Transverse colon (tissue), 4 donors: ENCODE results near the gene ARMC2. TPM values are rescaled to one million over a fixed set of nuclear protein-coding genes. Genes with fewer than 3 reads are reported as not detected.

Experiments used
- DNase-seq: peaks from one replicate; pipeline ENCODE4 v3.0.0-alpha.2; 2019
- H3K27ac ChIP-seq, 4 donors: fragments of 200-600 bp; sonication (generic); 2 replicates each; pipeline ENCODE4 v1.5.1; 2016 to 2018; ENCODE audit warnings: inconsistent platforms in 4 of 4
- H3K27me3 ChIP-seq: fragments of 200-600 bp; sonication (generic); 2 replicates; pipeline ENCODE4 v1.5.1; 2017; ENCODE audit warnings: inconsistent platforms
- H3K36me3 ChIP-seq, 4 donors: fragments of 200-600 bp; sonication (generic); 2 replicates each; pipeline ENCODE4 v1.5.1; 2017 to 2019; ENCODE audit warnings: inconsistent platforms in 4 of 4
- H3K4me1 ChIP-seq, 4 donors: fragments of 200-600 bp; sonication (generic); 2 replicates each; pipeline ENCODE4 v1.5.1; 2017 to 2020; ENCODE audit warnings: inconsistent platforms in 4 of 4
- H3K4me3 ChIP-seq, 4 donors: fragments of 200-600 bp; sonication (generic); 1 replicate in 1 of 4; 2 replicates in 3 of 4; pipeline versions ENCODE4 v1.5.1 to v1.6.1; 2017 to 2019; ENCODE audit warnings: inconsistent platforms in 4 of 4
- H3K9me3 ChIP-seq, 2 donors: fragments of 200-600 bp; sonication (generic); 2 replicates each; pipeline ENCODE4 v1.5.1; 2017 to 2019; ENCODE audit warnings: inconsistent platforms in 2 of 2
- CTCF ChIP-seq, 5 experiments: fragments of 200-600 bp in 3 of 5; fragments of 450-650 bp in 2 of 5; sonication (generic) in 3 of 5; IDR thresholded peaks; 1 replicate in 2 of 5; 2 replicates in 3 of 5; pipeline ENCODE4 v1.5.1; 2016 to 2017; ENCODE audit warnings: antibody characterized with exemption in 5 of 5, inconsistent platforms in 3 of 5, mild to moderate bottlenecking in 2 of 5, moderate library complexity in 1 of 5
- EP300 ChIP-seq: sonication (generic); formaldehyde crosslinking; IDR thresholded peaks from one replicate; pipeline ENCODE4 v1.6.1; 2017; ENCODE audit warnings: antibody characterized with exemption, low read depth
- POLR2A ChIP-seq: fragments of 450-650 bp; IDR thresholded peaks from one replicate; pipeline ENCODE4 v1.6.1; 2016; ENCODE audit warnings: antibody characterized with exemption, mild to moderate bottlenecking, moderate library complexity
- POLR2AphosphoS5 ChIP-seq, 3 donors: sonication (generic); formaldehyde crosslinking; IDR thresholded peaks; one replicate each; pipeline ENCODE4 v1.6.1; 2016; ENCODE audit warnings: antibody characterized with exemption in 3 of 3
- WGBS, 2 donors: methylation state at CpG; one replicate each; pipeline ENCODE4 v1.1.5; 2018; ENCODE audit warnings: low coverage in 1 of 2; 5-methylcytosine and 5-hydroxymethylcytosine counted together
- in situ Hi-C, 4 donors: fragments of 200-750 bp; cut with MboI; loops; one replicate each; pipeline versions ENCODE4 v1.15.0 to v1.15.1; 2017; ENCODE audit warnings: low sequenced_read_pairs in 3 of 4, low pct_ligation_motif_present in 1 of 4, low pct_unique_long_range_greater_than_20kb in 1 of 4
- intact Hi-C: fragments of 100-400 bp; cut with DNase I; formaldehyde crosslinking; loops from one replicate; pipeline ENCODE4 v1.15.1; 2023; ENCODE audit warnings: low total_unique reads
- total RNA-seq, 4 donors: library from RNA; depleted of rRNA; stranded (reverse); fragments of >200 nt; gene quantifications; one replicate each; pipeline ENCODE4 v1.1.0, GENCODE V29; 2016

The ARMC2 gene
- total RNA-seq, 4 donors from 2014 or later = 2.0 to 7.5 (median 3.0) TPM

GRCh38 chr6:108903796-108904195 is 55.6 kb downstream of the ARMC2 start:
- in situ Hi-C loops (loop anchor here in 1 of 4 donors (25.0 kb wide), 1 partner anchor 159 kb away; no protein-coding TSS in a partner anchor), intact Hi-C loops (no loop called here)
- no peak for TF ChIP-seq EP300
- TF ChIP-seq POLR2A = no peak
- no peak for TF ChIP-seq POLR2AphosphoS5 (IDR thresholded peaks at IDR 0.05)
- no peak for TF ChIP-seq CTCF (IDR thresholded peaks at IDR 0.05)
- peak overlapping the region; percentile 11 to 34 (median 24) for H3K27ac ChIP-seq
- 47 to 100% methylated on average over 1 of the region's 1 CpG for WGBS, 2 donors
- peaks cover 0 to 35% (median 10%) of the 10 kb centered on the region in 4 donors for H3K4me1 ChIP-seq
- no peaks in the 10 kb centered on the region for H3K27me3 ChIP-seq
- DNase-seq = no peak
- H3K36me3 ChIP-seq = no peaks in the 10 kb centered on the region
- H3K9me3 ChIP-seq = no peaks in the 10 kb centered on the region
- H3K4me3 ChIP-seq = no peak overlapping the region

DNA sequence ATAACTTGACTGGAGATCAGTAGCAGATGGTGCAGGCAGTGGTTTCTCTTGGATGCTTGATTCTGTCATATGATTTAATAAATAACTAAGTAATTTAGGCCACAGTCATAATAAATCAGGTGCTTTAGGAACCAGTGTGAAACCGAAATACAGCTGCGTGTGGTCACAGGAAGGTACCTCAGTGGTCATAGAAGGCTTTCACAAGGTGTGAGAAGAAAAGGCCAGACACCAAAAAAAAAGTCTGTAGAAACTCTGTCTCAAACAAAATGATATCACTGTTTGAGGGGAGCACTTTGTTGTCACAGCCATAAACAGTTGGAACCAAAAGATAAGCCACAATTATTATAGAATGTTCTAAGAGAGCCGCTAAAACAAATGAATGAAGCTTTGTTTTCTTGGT is 56.5 kb downstream of the ARMC2 start:
- TF ChIP-seq POLR2A (no peak), POLR2AphosphoS5 (IDR thresholded peaks at IDR 0.05) (no peak), CTCF (IDR thresholded peaks at IDR 0.05) (no peak), EP300 (no peak)
- H3K9me3 ChIP-seq = no peaks in the 10 kb centered on the region
- in situ Hi-C loops = loop anchor here in 1 of 4 donors (25.0 kb wide), 1 partner anchor 158 kb away; no protein-coding TSS in a partner anchor
- DNase-seq = peak; percentile 52
- H3K36me3 ChIP-seq = no peaks in the 10 kb centered on the region
- peaks cover 0 to 35% (median 10%) of the 10 kb centered on the region in 4 donors for H3K4me1 ChIP-seq
- H3K27me3 ChIP-seq = no peaks in the 10 kb centered on the region
- peak overlapping the region; percentile 24 to 42 (median 33) for H3K27ac ChIP-seq
- WGBS, 2 donors = 37 to 52% methylated on average over 3 of the region's 3 CpGs
- intact Hi-C loops = no loop called here
- H3K4me3 ChIP-seq = no peak overlapping the region

DNA sequence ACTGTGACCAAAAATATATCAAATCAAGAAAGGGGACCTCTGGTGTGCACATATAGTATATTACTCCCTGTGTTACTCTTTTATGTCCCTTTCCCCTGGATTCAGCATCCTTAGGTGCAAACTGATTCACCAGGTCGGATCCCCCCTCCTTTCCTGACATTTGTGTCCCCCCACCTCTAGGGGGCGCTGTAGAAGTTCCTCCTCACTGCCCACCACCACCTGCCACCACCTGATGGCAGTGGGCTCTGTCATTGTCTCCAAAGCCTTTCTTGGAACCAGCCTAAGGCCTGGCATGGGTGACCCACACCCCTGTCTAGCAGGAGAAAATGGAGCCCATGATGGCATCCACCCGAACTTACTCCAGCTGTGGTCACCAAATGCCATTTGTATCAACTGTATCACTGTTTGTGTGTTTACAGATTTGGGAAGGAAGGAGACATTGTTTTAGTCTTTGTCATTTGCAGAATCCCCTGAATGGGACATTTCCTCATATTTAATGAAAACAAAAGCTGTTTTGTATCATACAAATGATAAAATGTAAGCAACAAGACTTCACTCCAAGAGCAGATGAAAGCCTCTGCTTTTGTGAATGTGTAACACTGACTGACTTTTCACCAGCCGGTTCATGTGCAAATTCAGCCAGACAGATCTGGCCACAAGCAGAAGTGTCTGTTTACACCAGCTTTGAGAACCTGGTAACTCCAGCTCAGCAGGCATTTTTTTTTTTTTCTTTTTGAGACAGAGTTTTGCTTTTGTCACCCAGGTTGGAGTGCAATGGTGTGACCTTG is 66.2 kb downstream of the ARMC2 start:
- intact Hi-C loops = no loop called here
- Histone ChIP-seq H3K4me3 (no peak overlapping the region), H3K27me3 (no peaks in the 10 kb centered on the region), H3K36me3 (no peaks in the 10 kb centered on the region), H3K4me1 (peaks cover 0 to 4% (median 0%) of the 10 kb centered on the region in 4 donors), H3K27ac (peak overlapping the region in 1 of 4 donors; percentile 3), H3K9me3 (no peaks in the 10 kb centered on the region)
- in situ Hi-C loops = loop anchor here in 1 of 4 donors (25.0 kb wide), 1 partner anchor 148 kb away; no protein-coding TSS in a partner anchor
- TF ChIP-seq EP300 (no peak), POLR2A (no peak), CTCF (IDR thresholded peaks at IDR 0.05) (peak; percentile 22 to 37 (median 32)), POLR2AphosphoS5 (IDR thresholded peaks at IDR 0.05) (peak in 1 of 3 donors; percentile 56)
- 50 to 61% methylated on average over 2 to 4 of the region's 4 CpGs for WGBS, 2 donors
- no peak for DNase-seq

GRCh38 chr6:108915258-108915657 is 67.0 kb downstream of the ARMC2 start:
- Histone ChIP-seq H3K4me1 (peaks cover 0 to 4% (median 0%) of the 10 kb centered on the region in 4 donors), H3K9me3 (no peaks in the 10 kb centered on the region), H3K27ac (no peak overlapping the region), H3K4me3 (no peak overlapping the region), H3K27me3 (no peaks in the 10 kb centered on the region), H3K36me3 (no peaks in the 10 kb centered on the region)
- intact Hi-C loops (no loop called here), in situ Hi-C loops (loop anchor here in 1 of 4 donors (25.0 kb wide), 1 partner anchor 147 kb away; no protein-coding TSS in a partner anchor)
- no peak for DNase-seq
- TF ChIP-seq POLR2AphosphoS5 (IDR thresholded peaks at IDR 0.05) = no peak
- no peak for TF ChIP-seq CTCF (IDR thresholded peaks at IDR 0.05)
- WGBS, 2 donors = 78 to 80% methylated on average over 2 to 5 of the region's 5 CpGs
